ENCODE data around the gene TRAFD1. TPM values are rescaled to one million over a fixed set of nuclear protein-coding genes. Genes with fewer than 3 reads are reported as not detected.
A peak's percentile ranks its signal among the peaks of the same experiment; 100 is the strongest.

The TRAFD1 gene
- total RNA-seq, 1 donor from 2014 or later: 38.8 TPM

DNA sequence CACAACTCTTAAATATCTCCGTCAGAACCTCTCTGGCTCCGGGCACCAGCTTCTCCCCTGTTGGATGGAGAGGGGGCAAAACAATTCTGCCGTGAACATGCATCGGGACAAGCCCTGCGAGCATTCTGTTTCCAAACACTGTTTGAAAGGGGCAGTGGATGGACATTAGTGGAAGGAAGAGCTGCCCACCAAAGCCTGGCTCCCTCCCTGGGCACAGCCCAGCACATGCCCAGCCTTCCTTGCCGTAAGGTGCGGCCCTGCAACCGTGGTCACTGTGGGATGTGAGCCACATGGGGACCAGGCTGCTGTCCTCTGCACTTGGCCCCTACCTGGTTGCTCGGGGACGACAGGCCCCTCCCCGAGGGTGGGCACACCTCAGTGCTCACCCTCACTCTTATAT lies 54.0 kb downstream of the TRAFD1 start:
- Mint-ChIP-seq H3K36me3 (ENCODE audit: low read depth, unreplicated experiment) (peaks cover 31% of the 10 kb centered on the region), H3K4me3 (ENCODE audit: unreplicated experiment) (no peak overlapping the region), H3K27ac (ENCODE audit: unreplicated experiment) (no peak overlapping the region), H3K27me3 (ENCODE audit: unreplicated experiment) (no peaks in the 10 kb centered on the region), H3K4me1 (ENCODE audit: unreplicated experiment) (no peaks in the 10 kb centered on the region), H3K9me3 (ENCODE audit: unreplicated experiment) (no peaks in the 10 kb centered on the region)
- no peak for DNase-seq (ENCODE audit: low spot score)
- TF ChIP-seq, protein P1, sequence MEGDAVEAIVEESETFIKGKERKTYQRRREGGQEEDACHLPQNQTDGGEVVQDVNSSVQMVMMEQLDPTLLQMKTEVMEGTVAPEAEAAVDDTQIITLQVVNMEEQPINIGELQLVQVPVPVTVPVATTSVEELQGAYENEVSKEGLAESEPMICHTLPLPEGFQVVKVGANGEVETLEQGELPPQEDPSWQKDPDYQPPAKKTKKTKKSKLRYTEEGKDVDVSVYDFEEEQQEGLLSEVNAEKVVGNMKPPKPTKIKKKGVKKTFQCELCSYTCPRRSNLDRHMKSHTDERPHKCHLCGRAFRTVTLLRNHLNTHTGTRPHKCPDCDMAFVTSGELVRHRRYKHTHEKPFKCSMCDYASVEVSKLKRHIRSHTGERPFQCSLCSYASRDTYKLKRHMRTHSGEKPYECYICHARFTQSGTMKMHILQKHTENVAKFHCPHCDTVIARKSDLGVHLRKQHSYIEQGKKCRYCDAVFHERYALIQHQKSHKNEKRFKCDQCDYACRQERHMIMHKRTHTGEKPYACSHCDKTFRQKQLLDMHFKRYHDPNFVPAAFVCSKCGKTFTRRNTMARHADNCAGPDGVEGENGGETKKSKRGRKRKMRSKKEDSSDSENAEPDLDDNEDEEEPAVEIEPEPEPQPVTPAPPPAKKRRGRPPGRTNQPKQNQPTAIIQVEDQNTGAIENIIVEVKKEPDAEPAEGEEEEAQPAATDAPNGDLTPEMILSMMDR (IDR thresholded peaks at IDR 0.05; ENCODE audit: unreplicated experiment): no peak

DNA sequence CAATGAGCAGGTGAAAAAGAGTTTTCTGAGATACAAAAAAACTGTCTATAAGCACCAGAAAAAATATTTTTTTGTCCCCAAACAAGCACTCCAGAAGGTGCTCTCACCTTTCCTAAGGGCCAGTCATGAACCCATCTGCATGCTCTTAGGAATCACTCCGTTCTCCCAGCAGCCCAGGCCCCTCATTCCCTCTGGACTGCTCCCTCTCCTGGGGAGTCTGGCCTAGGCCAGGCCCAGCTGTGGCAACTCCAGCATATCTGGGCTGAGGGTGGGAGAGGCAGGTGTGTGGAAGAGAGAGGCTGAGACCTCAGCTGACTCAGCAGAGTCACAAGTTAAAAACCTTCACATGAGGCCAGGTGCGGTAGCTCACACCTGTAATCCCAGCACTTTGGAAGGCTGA lies 54.6 kb downstream of the TRAFD1 start:
- DNase-seq (ENCODE audit: low spot score): no peak
- TF ChIP-seq, protein P1 (IDR thresholded peaks at IDR 0.05; ENCODE audit: unreplicated experiment): no peak
- Mint-ChIP-seq H3K4me1 (ENCODE audit: unreplicated experiment) (no peaks in the 10 kb centered on the region), H3K9me3 (ENCODE audit: unreplicated experiment) (no peaks in the 10 kb centered on the region), H3K27me3 (ENCODE audit: unreplicated experiment) (no peaks in the 10 kb centered on the region), H3K36me3 (ENCODE audit: low read depth, unreplicated experiment) (peaks cover 29% of the 10 kb centered on the region), H3K4me3 (ENCODE audit: unreplicated experiment) (no peak overlapping the region), H3K27ac (ENCODE audit: unreplicated experiment) (no peak overlapping the region)

DNA sequence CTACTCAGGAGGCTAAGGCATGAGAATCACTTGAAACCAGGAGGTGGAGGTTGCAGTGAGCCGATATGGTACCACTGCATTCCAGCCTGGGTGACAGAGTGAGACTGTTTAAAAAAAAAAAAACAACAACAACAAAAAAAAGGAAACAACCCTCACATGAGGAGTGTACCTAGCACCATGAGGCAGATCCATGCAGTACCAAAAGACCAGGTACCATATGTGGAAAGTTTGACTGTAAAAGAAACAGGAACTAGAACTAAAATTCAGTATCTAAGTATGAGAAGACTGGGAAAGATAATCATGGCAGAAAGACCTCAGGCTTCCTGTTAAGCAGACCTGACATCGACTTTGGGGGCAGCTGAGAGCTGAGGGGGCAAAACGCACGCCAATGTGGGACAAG lies 55.1 kb downstream of the TRAFD1 start:
- Mint-ChIP-seq H3K27me3 (ENCODE audit: unreplicated experiment) (no peaks in the 10 kb centered on the region), H3K36me3 (ENCODE audit: low read depth, unreplicated experiment) (peaks cover 24% of the 10 kb centered on the region), H3K9me3 (ENCODE audit: unreplicated experiment) (no peaks in the 10 kb centered on the region), H3K4me1 (ENCODE audit: unreplicated experiment) (no peaks in the 10 kb centered on the region), H3K27ac (ENCODE audit: unreplicated experiment) (no peak overlapping the region), H3K4me3 (ENCODE audit: unreplicated experiment) (peak overlapping the region; percentile 53)
- TF ChIP-seq, protein P1 (IDR thresholded peaks at IDR 0.05; ENCODE audit: unreplicated experiment): no peak
- no peak for DNase-seq (ENCODE audit: low spot score)

DNA sequence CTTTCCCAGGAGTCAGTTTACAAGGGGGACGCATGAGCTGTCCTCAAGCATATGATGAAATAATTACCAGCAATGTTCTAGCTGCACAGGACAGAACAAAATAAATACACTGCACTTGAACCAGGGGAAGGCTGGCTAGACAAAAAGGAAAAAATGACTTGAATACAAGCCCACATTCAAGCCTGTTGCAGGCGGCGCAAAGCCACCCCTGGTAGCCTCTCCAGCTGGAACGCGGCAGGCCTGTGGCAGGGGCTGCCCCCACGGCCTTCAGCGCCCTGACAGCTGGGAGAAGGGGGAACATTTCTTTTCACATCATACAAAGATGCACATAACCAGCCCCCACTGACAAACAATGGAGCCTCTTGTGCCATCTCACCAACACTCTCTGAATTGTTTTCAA lies 57.1 kb downstream of the TRAFD1 start:
- peaks cover 8% of the 10 kb centered on the region for H3K36me3 Mint-ChIP-seq (ENCODE audit: low read depth, unreplicated experiment)
- no peak overlapping the region for H3K4me3 Mint-ChIP-seq (ENCODE audit: unreplicated experiment)
- TF ChIP-seq, protein P1 (IDR thresholded peaks at IDR 0.05; ENCODE audit: unreplicated experiment): no peak
- DNase-seq (ENCODE audit: low spot score): no peak
- no peak overlapping the region for H3K27ac Mint-ChIP-seq (ENCODE audit: unreplicated experiment)
- H3K27me3 Mint-ChIP-seq (ENCODE audit: unreplicated experiment): no peaks in the 10 kb centered on the region
- no peaks in the 10 kb centered on the region for H3K4me1 Mint-ChIP-seq (ENCODE audit: unreplicated experiment)
- no peaks in the 10 kb centered on the region for H3K9me3 Mint-ChIP-seq (ENCODE audit: unreplicated experiment)

DNA sequence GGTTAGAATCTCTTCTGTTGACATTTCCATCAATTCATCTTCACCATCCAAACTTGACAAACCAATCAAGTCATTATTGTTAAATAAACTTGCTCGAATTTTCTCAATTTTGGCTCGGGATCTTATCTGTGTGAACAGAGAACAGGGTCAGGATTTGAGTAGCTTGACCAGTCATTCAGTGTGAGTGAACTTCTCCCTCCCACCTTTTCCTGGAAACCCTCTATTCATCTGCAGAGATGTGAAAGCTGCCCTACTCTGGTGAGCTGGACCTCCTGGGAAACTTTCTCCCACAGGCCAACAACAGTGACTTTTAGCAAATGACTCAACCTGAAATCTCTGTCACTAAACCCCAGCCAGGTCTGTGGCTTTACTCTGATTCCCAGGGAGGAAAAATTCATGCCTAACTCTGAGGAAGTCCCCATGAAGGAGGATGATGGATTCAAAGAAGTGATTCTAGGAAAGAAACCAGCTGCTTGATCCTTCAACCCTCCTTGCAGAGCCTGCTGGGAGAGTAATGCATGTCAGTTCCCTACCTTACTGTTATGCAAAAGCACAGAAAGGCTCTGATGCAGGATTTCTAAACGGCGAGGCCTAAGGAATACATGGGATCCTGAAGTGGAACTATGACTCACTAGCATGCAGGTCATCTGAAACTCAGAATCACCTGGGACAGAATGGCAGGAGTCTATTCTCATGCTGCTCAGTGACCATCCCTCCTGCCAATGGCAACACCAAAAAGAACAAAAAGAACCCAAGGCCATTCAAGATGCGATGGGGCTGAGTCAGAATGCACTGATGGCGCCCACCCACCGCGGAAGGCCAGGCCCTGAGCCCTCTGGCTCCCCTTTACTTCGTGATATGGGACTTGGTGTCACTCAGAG lies 58.0 kb downstream of the TRAFD1 start:
- H3K4me3 Mint-ChIP-seq (ENCODE audit: unreplicated experiment): no peak overlapping the region
- H3K9me3 Mint-ChIP-seq (ENCODE audit: unreplicated experiment): no peaks in the 10 kb centered on the region
- TF ChIP-seq, protein P1 (IDR thresholded peaks at IDR 0.05; ENCODE audit: unreplicated experiment): no peak
- H3K4me1 Mint-ChIP-seq (ENCODE audit: unreplicated experiment): no peaks in the 10 kb centered on the region
- H3K27ac Mint-ChIP-seq (ENCODE audit: unreplicated experiment): no peak overlapping the region
- no peaks in the 10 kb centered on the region for H3K27me3 Mint-ChIP-seq (ENCODE audit: unreplicated experiment)
- peaks cover 8% of the 10 kb centered on the region for H3K36me3 Mint-ChIP-seq (ENCODE audit: low read depth, unreplicated experiment)
- no peak for DNase-seq (ENCODE audit: low spot score)
